Vagina (tissue), 2 donors: ENCODE measurements around the gene PRSS36.

Experiments used
- CTCF ChIP-seq, 3 experiments: fragments of 450-650 bp in 2 of 3; fragments of 200-600 bp in 1 of 3; sonication (generic) in 1 of 3; IDR thresholded peaks; one replicate each; pipeline ENCODE4 v1.5.1; 2017 to 2019; ENCODE audit warnings: antibody characterized with exemption in 3 of 3, mild to moderate bottlenecking in 2 of 3, moderate library complexity in 2 of 3
- POLR2A ChIP-seq, 2 donors: fragments of 450-650 bp; IDR thresholded peaks; one replicate each; pipeline ENCODE4 v1.6.1; 2017; ENCODE audit warnings: antibody characterized with exemption in 2 of 2, mild to moderate bottlenecking in 2 of 2, moderate library complexity in 2 of 2

DNA sequence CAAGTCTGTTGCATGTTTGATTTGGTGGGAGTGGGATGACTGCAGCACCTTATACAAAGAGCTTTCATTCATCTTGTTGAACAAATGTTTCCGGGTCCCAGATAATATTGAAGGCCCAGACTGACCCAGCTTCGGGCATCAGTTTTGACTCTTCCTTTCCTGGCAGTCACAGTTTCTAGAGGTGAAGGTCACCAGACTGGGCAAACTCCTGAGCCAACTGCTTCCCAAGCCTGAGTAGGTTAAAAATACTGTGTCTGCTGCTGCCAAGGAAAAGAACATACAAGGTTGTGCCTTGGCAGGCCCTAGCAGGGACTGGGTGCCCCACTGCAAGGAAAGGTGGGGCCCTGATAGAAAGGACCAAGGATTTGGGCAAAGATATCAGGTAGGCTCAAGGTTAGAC, 37.2 kb downstream of the PRSS36 start:
- TF ChIP-seq CTCF (IDR thresholded peaks at IDR 0.05) (no peak), POLR2A (IDR thresholded peaks at IDR 0.05) (no peak)
